SK-N-SH (cell line): ENCODE data around the gene PDE4A. TPM values are rescaled to one million over a fixed set of nuclear protein-coding genes. Genes with fewer than 3 reads are reported as not detected.

Experiments
- CTCF ChIA-PET: fragments of 300-600, 350-600 bp; formaldehyde crosslinking; extraction: SDS; loops from one replicate; lab custom pipeline; 2021; lab: Yijun Ruan, JAX
- POLR2A ChIA-PET: fragments of 350-600 bp; sonication (Branson Sonifier 250); formaldehyde crosslinking; extraction: SDS; loops from one replicate; lab custom pipeline; 2020; ENCODE audit warnings: antibody characterized with exemption, inconsistent platforms; lab: Yijun Ruan, JAX
- DNase-seq: peaks from one replicate; pipeline ENCODE4 v3.0.0; 2012
- H2AFZ ChIP-seq: fragments of 200-600 bp; sonication (generic); 2 replicates; pipeline ENCODE4 v1.8.1; 2016; ENCODE audit warnings: antibody characterized with exemption, mild to moderate bottlenecking, low read depth
- H3F3A ChIP-seq: fragments of 200-600 bp; sonication (generic); replicated peaks from 2 replicates; pipeline ENCODE3; 2016; ENCODE audit warnings: antibody characterized with exemption, mild to moderate bottlenecking; ENCODE audit not compliant: insufficient read depth
- H3K27ac ChIP-seq, 2 experiments: fragments of 200-500 bp in 1 of 2; fragments of 200-600 bp in 1 of 2; sonication (Bioruptor generic) in 1 of 2; sonication (generic), shearing (Covaris generic) in 1 of 2; 2 replicates each; pipeline versions ENCODE4 v1.5.1 to v1.6.1; 2014 to 2016; ENCODE audit warnings: low read depth in 2 of 2, inconsistent platforms in 1 of 2, low read length in 1 of 2, mild to moderate bottlenecking in 1 of 2, mixed read lengths in 1 of 2
- H3K27me3 ChIP-seq: fragments of 200-600 bp; sonication (generic), shearing (Covaris generic); 2 replicates; pipeline ENCODE4 v1.6.1; 2016; ENCODE audit warnings: mixed run types; ENCODE audit not compliant: insufficient read depth
- H3K36me3 ChIP-seq, 2 experiments: fragments of 200-500 bp in 1 of 2; fragments of 200-600 bp in 1 of 2; sonication (Bioruptor generic) in 1 of 2; sonication (generic) in 1 of 2; replicated peaks in 1 of 2; 2 replicates each; pipeline versions ENCODE3 to v1.5.1; 2014 to 2016; ENCODE audit warnings: low read length in 1 of 2, mild to moderate bottlenecking in 1 of 2; ENCODE audit not compliant: insufficient read depth in 2 of 2, control insufficient read depth in 1 of 2
- H3K4me1 ChIP-seq, 2 experiments: fragments of 200-500 bp in 1 of 2; fragments of 200-600 bp in 1 of 2; sonication (Bioruptor generic) in 1 of 2; sonication (generic), shearing (Covaris generic) in 1 of 2; 2 replicates each; pipeline versions ENCODE4 v1.5.1 to v1.6.1; 2014 to 2016; ENCODE audit warnings: low read depth in 1 of 2, low read length in 1 of 2, mixed run types in 1 of 2; ENCODE audit not compliant: insufficient read depth in 2 of 2, control insufficient read depth in 1 of 2
- H3K4me2 ChIP-seq: fragments of 200-600 bp; sonication (generic), shearing (Covaris generic); 2 replicates; pipeline ENCODE4 v1.6.1; 2017; ENCODE audit warnings: mixed run types
- H3K4me3 ChIP-seq, 2 experiments: fragments of 200-500 bp in 1 of 2; fragments of 200-600 bp in 1 of 2; sonication (Bioruptor generic) in 1 of 2; sonication (generic), shearing (Covaris generic) in 1 of 2; 2 replicates each; pipeline versions ENCODE4 v1.5.1 to v1.8.1; 2014 to 2016; ENCODE audit warnings: low read depth in 2 of 2, inconsistent platforms in 1 of 2, low read length in 1 of 2, mild to moderate bottlenecking in 1 of 2, mixed read lengths in 1 of 2, moderate library complexity in 1 of 2
- H3K79me2 ChIP-seq: fragments of 200-600 bp; sonication (generic); 2 replicates; pipeline ENCODE4 v1.8.1; 2017; ENCODE audit warnings: mild to moderate bottlenecking; ENCODE audit not compliant: insufficient read depth
- H3K9ac ChIP-seq: fragments of 200-600 bp; sonication (generic); 2 replicates; pipeline ENCODE4 v1.6.1; 2017; ENCODE audit warnings: mixed run types
- H3K9me2 ChIP-seq: fragments of 200-600 bp; sonication (generic); 2 replicates; pipeline ENCODE4 v1.6.1; 2017; ENCODE audit warnings: mixed run types
- H3K9me3 ChIP-seq: fragments of 200-600 bp; sonication (generic); 2 replicates; pipeline ENCODE4 v1.6.1; 2017; ENCODE audit warnings: mixed run types, mild to moderate bottlenecking, moderate library complexity
- H4K20me1 ChIP-seq: fragments of 200-600 bp; sonication (generic); 2 replicates; pipeline ENCODE4 v1.6.1; 2017; ENCODE audit warnings: mild to moderate bottlenecking, mixed run types; ENCODE audit not compliant: insufficient read depth
- FOXM1 ChIP-seq: IDR thresholded peaks from 2 replicates; pipeline ENCODE4 v1.4.0; 2012; ENCODE audit warnings: low read depth, mild to moderate bottlenecking
- IRF3 ChIP-seq: fragments of 150-350 bp; IDR thresholded peaks from 2 replicates; pipeline ENCODE4 v1.6.1; 2016; ENCODE audit warnings: mild to moderate bottlenecking, low read depth, low read length
- MEF2A ChIP-seq: IDR thresholded peaks from 2 replicates; pipeline ENCODE4 v1.4.0; 2012; ENCODE audit warnings: low read depth, borderline replicate concordance
- MXI1 ChIP-seq: IDR thresholded peaks from 2 replicates; pipeline ENCODE4 v1.6.1; 2012; ENCODE audit warnings: mild to moderate bottlenecking, low read depth, low read length, improper control_type of control experiment
- NRF1 ChIP-seq: IDR thresholded peaks from 2 replicates; pipeline ENCODE4 v1.6.1; 2012; ENCODE audit warnings: low read depth, mild to moderate bottlenecking, low read length
- RAD21 ChIP-seq: IDR thresholded peaks from 2 replicates; pipeline ENCODE4 v1.6.1; 2012; ENCODE audit warnings: mild to moderate bottlenecking, low read length
- SMC3 ChIP-seq: IDR thresholded peaks from 2 replicates; pipeline ENCODE4 v1.6.1; 2012; ENCODE audit warnings: low read depth, low read length, improper control_type of control experiment
- USF1 ChIP-seq: IDR thresholded peaks from 2 replicates; pipeline ENCODE4 v1.4.0; 2012; ENCODE audit warnings: low read depth, borderline replicate concordance
- WGBS: methylation state at CpG from one replicate; pipeline ENCODE4 v1.1.6; 2017; ENCODE audit warnings: low lambda C conversion rate; 5-methylcytosine and 5-hydroxymethylcytosine counted together
- polyA plus RNA-seq, 3 experiments: library from polyadenylated mRNA; depleted of rRNA; stranded (reverse); fragments of >200 nt; gene quantifications; 2 replicates each; pipeline ENCODE4 v1.2.3, GENCODE V29; 2012

The PDE4A gene
- polyA plus RNA-seq, 1 of the 3 experiments (the other 2 are of a cell fraction) = 2.9 TPM

- H3K79me2 ChIP-seq = no peaks in the 10 kb centered on the region
- H3K9me2 ChIP-seq = no peaks in the 10 kb centered on the region
- peaks cover 5 to 10% of the 10 kb centered on the region in 2 experiments; a peak in 1 of 4 replicates for H3K4me1 ChIP-seq
- H3K9ac ChIP-seq = no peak overlapping the region
- WGBS = 20% methylated on average over 13 of the region's 30 CpGs
- H3K9me3 ChIP-seq = no peaks in the 10 kb centered on the region
- no peak overlapping the region for H3K4me3 ChIP-seq
- H2AFZ ChIP-seq = no peak overlapping the region
- peaks cover 45% of the 10 kb centered on the region for H3K27me3 ChIP-seq
- H3K36me3 ChIP-seq = no peaks in the 10 kb centered on the region
- peak overlapping the region; percentile 78 for H3K4me2 ChIP-seq
- peaks cover 23% of the 10 kb centered on the region for H3F3A ChIP-seq
- POLR2A ChIA-PET = interaction anchor here (1.0 kb wide), 1 partner anchor 12 kb away, joined by 3 read pairs; no protein-coding TSS in a partner anchor
- DNase-seq = peak; percentile 39
- TF ChIP-seq USF1 (no peak), NRF1 (no peak), SMC3 (no peak), MEF2A (no peak), RAD21 (no peak), MXI1 (no peak)
- no peak overlapping the region for H3K27ac ChIP-seq
- CTCF ChIA-PET = interaction anchor here (0.6 to 11.8 kb wide), 30 partner anchors 11 to 240 kb away, joined by 3 to 313 read pairs (median 4); partner anchors contain the start of genes CDC37, ICAM1, ICAM4 and ICAM5
- H4K20me1 ChIP-seq = no peaks in the 10 kb centered on the region
Observed at GRCh38 chr19:10417541-10418234, 2.6 kb upstream of the PDE4A start.

- POLR2A ChIA-PET = interaction anchor here (1.0 kb wide), 1 partner anchor 12 kb away, joined by 3 read pairs; no protein-coding TSS in a partner anchor
- H3K4me1 ChIP-seq = peaks cover 5 to 10% of the 10 kb centered on the region in 2 experiments; a peak in 1 of 4 replicates
Observed at GRCh38 chr19:10418235-10418484, 2.2 kb upstream of the PDE4A start.

More at GRCh38 chr19:10418235-10418484, 2.2 kb upstream of the PDE4A start:
- TF ChIP-seq IRF3 (no peak), FOXM1 (no peak)
- Histone ChIP-seq H3K9me3 (no peaks in the 10 kb centered on the region), H3K4me3 (no peak overlapping the region), H3K36me3 (no peaks in the 10 kb centered on the region), H3K27me3 (peaks cover 49% of the 10 kb centered on the region), H3K27ac (no peak overlapping the region), H3K79me2 (no peaks in the 10 kb centered on the region), H3F3A (peaks cover 25% of the 10 kb centered on the region), H2AFZ (no peak overlapping the region), H3K4me2 (peak overlapping the region; percentile 78), H3K9me2 (no peaks in the 10 kb centered on the region), H3K9ac (no peak overlapping the region), H4K20me1 (no peaks in the 10 kb centered on the region)
- no peak for DNase-seq
- WGBS = 6% methylated on average over 3 of the region's 3 CpGs
- CTCF ChIA-PET = interaction anchor here (0.6 to 11.8 kb wide), 15 partner anchors 10 to 159 kb away, joined by 3 to 313 read pairs (median 5); partner anchors contain the start of genes CDC37, ICAM1 and ICAM5
